Measurements from ENCODE around the gene CIROP.

The CIROP gene

DNA sequence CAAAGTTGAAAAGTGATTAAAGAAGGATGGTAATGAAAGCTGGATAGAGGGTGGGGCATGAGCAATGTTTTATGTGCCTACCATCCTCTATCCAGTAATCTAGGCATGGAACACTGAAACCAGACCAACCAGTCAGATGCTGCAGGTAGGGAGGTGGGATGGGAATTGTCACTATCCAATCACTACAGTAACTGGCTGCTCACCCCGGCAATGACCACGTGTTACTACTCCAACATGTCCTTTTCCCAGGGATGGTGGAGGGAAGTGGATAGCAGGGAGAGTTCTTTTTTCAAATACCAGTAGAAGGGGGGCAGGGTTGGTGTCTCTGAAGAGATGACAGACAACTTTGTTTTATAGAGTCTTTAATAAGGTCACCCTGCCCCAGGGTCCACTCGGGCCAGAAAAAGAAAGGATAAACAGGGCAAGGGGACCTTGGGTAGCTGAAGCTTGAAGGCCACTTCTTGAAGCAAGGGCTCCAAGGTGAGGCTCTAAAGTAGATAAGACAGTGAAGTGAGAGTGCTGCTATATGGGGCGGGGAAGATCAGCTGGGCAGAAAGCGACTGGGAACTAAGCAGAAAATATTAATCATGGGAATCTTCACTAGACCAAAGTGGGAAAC, 32.8 kb downstream of the CIROP start:
- peaks cover 13% of the 10 kb centered on the region for H3F3A ChIP-seq (ENCODE audit: control insufficient read depth, insufficient read depth)
- H3K4me3 ChIP-seq (ENCODE audit: low read length): peak overlapping the region; percentile 79
- TF ChIP-seq EZH2phosphoT487 (IDR thresholded peaks at IDR 0.05; ENCODE audit: borderline replicate concordance, low read length) (no peak), CTCF (IDR thresholded peaks at IDR 0.05; ENCODE audit: low read depth, low read length, poor library complexity, severe bottlenecking) (no peak)
- peaks cover 82% of the 10 kb centered on the region for H3K36me3 ChIP-seq (ENCODE audit: control insufficient read depth, low read length)
- no peaks in the 10 kb centered on the region for H3K27me3 ChIP-seq (ENCODE audit: control insufficient read depth, low read length)
- H3K27ac ChIP-seq (ENCODE audit: low read depth, low read length): peak overlapping the region; percentile 46
- no peaks in the 10 kb centered on the region for H3K9me3 ChIP-seq (ENCODE audit: control insufficient read depth, insufficient read depth, low read length)
- peaks cover 13% of the 10 kb centered on the region for H4K20me1 ChIP-seq (ENCODE audit: control insufficient read depth, insufficient read depth, low read depth, low read length)
- H3K4me1 ChIP-seq (ENCODE audit: control insufficient read depth, low read length): peaks cover 33% of the 10 kb centered on the region
- H3K79me2 ChIP-seq (ENCODE audit: control insufficient read depth, low read length): peaks cover 52% of the 10 kb centered on the region
- H3K4me2 ChIP-seq (ENCODE audit: low read length): peak overlapping the region; percentile 98
- H3K9me2 ChIP-seq (replicated peaks; ENCODE audit: control insufficient read depth, low read length): no peaks in the 10 kb centered on the region

DNA sequence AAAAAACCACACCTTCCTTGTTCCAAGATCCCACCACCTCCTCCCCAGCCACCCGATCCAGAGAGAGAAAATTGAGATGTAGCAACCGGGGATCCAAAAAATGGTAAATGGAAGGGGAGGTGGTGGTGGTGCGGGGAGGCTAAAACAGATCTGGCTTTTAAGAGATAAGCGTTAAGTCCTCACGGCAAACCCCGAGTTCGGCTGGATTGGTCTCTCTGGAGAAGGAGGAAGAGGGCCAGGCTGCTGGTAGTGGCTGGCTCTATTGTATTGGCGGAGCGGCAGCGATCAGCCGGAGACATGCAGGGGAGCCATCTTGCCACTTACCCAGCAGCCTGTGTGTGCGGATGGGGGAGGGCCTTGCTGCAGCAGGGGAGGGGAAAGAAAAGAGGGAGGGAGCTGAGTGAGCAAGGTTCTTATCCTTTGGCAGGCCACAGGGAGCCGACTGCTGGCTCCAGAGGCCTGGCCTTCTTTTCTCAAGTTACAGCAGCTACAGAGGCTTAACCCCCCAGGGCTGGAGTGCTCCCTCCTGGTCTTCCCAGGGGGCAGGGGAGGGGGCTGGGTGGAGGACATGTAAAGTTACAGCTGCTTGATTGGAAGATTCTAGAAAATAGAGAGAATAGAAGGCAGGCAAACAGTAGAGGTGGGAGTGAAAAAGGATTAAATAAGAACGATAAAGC, 33.4 kb downstream of the CIROP start:
- H3K4me1 ChIP-seq (ENCODE audit: control insufficient read depth, low read length): peaks cover 33% of the 10 kb centered on the region
- H3K79me2 ChIP-seq (ENCODE audit: control insufficient read depth, low read length): peaks cover 58% of the 10 kb centered on the region
- peaks cover 18% of the 10 kb centered on the region for H4K20me1 ChIP-seq (ENCODE audit: control insufficient read depth, insufficient read depth, low read depth, low read length)
- peaks cover 13% of the 10 kb centered on the region for H3F3A ChIP-seq (ENCODE audit: control insufficient read depth, insufficient read depth)
- peaks cover 81% of the 10 kb centered on the region for H3K36me3 ChIP-seq (ENCODE audit: control insufficient read depth, low read length)
- peak overlapping the region; percentile 79 for H3K4me3 ChIP-seq (ENCODE audit: low read length)
- no peaks in the 10 kb centered on the region for H3K27me3 ChIP-seq (ENCODE audit: control insufficient read depth, low read length)
- H3K27ac ChIP-seq (ENCODE audit: low read depth, low read length): peak overlapping the region; percentile 46
- no peaks in the 10 kb centered on the region for H3K9me2 ChIP-seq (replicated peaks; ENCODE audit: control insufficient read depth, low read length)
- TF ChIP-seq EZH2phosphoT487 (IDR thresholded peaks at IDR 0.05; ENCODE audit: borderline replicate concordance, low read length) (no peak), CTCF (IDR thresholded peaks at IDR 0.05; ENCODE audit: low read depth, low read length, poor library complexity, severe bottlenecking) (no peak)
- H3K4me2 ChIP-seq (ENCODE audit: low read length): peak overlapping the region; percentile 98
- no peaks in the 10 kb centered on the region for H3K9me3 ChIP-seq (ENCODE audit: control insufficient read depth, insufficient read depth, low read length)

DNA sequence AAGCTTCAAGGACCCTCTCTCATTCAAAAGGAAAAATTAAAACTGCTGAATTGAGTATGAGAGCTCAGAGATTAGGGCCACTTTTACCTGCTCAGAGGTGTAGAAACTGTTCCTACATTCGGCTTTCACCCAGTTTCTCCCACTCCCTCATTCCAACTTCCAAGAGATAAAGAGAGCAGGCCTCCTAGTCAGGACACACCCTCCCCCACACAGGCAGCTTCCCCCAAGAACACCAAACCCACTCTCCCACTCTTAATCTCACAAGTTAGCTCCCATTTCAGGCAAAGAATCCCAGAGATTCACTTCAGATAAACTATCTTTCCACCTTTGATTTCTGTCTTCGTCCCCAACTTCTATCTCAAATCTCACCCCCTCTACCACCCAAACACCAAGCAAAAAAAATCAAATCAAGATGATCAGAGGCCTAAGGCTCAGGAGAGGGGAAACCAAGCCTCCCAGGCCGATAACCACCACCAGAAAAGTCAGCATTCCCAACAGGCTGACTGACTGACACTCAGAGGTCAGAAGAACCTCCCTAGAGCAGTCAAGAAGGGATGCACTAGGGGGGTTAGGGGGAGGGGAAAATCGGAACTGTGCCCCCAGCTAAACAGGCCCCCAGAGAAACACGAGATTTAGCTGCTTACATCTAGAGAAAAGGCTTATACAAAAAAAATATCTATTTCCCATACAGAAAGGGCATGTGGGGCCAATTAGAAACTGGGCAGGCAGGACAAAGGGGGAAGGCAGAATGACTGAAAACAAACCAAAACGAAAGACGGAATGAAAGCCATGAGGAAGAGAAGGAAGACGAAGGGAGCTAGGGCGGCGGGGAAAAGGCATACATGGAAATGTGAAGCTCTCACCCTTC, 34.3 kb downstream of the CIROP start:
- Histone ChIP-seq H4K20me1 (ENCODE audit: control insufficient read depth, insufficient read depth, low read depth, low read length) (peaks cover 24% of the 10 kb centered on the region), H3K4me2 (ENCODE audit: low read length) (peak overlapping the region; percentile 98), H3K9me2 (replicated peaks; ENCODE audit: control insufficient read depth, low read length) (no peaks in the 10 kb centered on the region)

More for the DNA sequence above, 34.3 kb downstream of the CIROP start:
- Histone ChIP-seq H3K36me3 (ENCODE audit: control insufficient read depth, low read length) (peaks cover 81% of the 10 kb centered on the region), H3K27me3 (ENCODE audit: control insufficient read depth, low read length) (no peaks in the 10 kb centered on the region), H3K4me1 (ENCODE audit: control insufficient read depth, low read length) (peaks cover 33% of the 10 kb centered on the region), H3K27ac (ENCODE audit: low read depth, low read length) (peak overlapping the region; percentile 46), H3K4me3 (ENCODE audit: low read length) (peak overlapping the region; percentile 79), H3F3A (ENCODE audit: control insufficient read depth, insufficient read depth) (peaks cover 13% of the 10 kb centered on the region), H3K9me3 (ENCODE audit: control insufficient read depth, insufficient read depth, low read length) (no peaks in the 10 kb centered on the region), H3K79me2 (ENCODE audit: control insufficient read depth, low read length) (peaks cover 64% of the 10 kb centered on the region)
- no peak for TF ChIP-seq CTCF (IDR thresholded peaks at IDR 0.05; ENCODE audit: low read depth, low read length, poor library complexity, severe bottlenecking)
- no peak for TF ChIP-seq EZH2phosphoT487 (IDR thresholded peaks at IDR 0.05; ENCODE audit: borderline replicate concordance, low read length)
